ENCODE results near the gene FAM107B. TPM values are rescaled to one million over a fixed set of nuclear protein-coding genes. Genes with fewer than 3 reads are reported as not detected.

FAM107B gene
- total and polyA plus RNA-seq, 7 experiments from 2014 or later = 167 to 236 (median 211) TPM

DNA sequence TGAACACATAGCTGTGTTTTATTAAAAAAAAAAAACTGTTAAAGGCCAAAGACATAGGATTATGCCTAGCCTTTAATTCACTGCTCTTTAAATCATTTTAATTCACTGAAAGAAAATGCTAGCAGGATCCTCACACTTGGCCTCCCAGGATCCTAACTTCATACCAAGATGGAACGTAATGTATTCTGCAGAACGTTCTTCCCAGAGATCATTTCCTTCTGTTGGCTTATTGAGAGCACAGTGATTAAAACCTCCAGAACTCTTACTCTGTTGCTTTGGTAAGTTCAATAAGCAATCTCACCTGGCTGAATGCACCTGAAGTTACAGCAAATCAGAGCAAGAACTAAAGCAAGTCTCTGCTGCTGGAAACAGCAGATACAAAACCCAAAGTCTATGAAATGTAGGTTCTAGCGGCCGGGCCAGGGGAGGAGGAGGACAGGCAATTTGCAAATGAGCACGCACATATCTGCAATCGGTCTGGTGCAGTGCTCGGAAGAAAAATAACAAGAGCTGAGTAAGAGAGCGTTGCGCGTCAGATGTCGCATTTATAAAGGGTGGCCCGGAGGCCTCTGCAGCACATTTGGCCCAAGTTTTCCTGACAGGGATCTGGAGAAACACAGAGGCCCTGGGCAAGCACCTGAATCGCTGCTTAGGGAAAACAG, 193.9 kb downstream of the FAM107B start:
- Mint-ChIP-seq H3K27ac (peak overlapping the region; percentile 49 to 100 (median 97)), H3K9me3 (peaks cover 0 to 2% (median 0%) of the 10 kb centered on the region in 11 donors), H3K36me3 (peaks cover 3 to 19% (median 9%) of the 10 kb centered on the region in 5 donors), H3K4me3 (peak overlapping the region in 6 of 10 donors; percentile 17 to 67 (median 42)), H3K27me3 (no peaks in the 10 kb centered on the region), H3K4me1 (peaks cover 52 to 95% (median 88%) of the 10 kb centered on the region in 7 donors)
- POLR2A ChIA-PET = interaction anchor here (0.6 to 20.1 kb wide), 3 partner anchors 14 to 54 kb away, joined by 3 to 429 read pairs (median 5); no protein-coding TSS in a partner anchor
- Histone ChIP-seq H3K36me3 (ENCODE audit: control insufficient read depth in 2 of 3, insufficient read depth in 3 of 3, low read length in 3 of 3) (no peaks in the 10 kb centered on the region), H3K9me3 (ENCODE audit: control insufficient read depth in 2 of 3, low read length in 3 of 3) (no peaks in the 10 kb centered on the region), H3K4me3 (ENCODE audit: low read length) (no peak overlapping the region), H3K4me1 (ENCODE audit: control insufficient read depth in 2 of 2, insufficient read depth in 2 of 2, low read length in 2 of 2) (peaks cover 56 to 57% of the 10 kb centered on the region in 2 donors), H3K27me3 (ENCODE audit: control insufficient read depth in 2 of 2, insufficient read depth in 2 of 2, low read length in 2 of 2) (no peaks in the 10 kb centered on the region), H3K27ac (ENCODE audit: low read depth, low read length) (peak overlapping the region; percentile 17)
- ATAC-seq (no peak), DNase-seq (no peak)
- CTCF ChIA-PET = interaction anchor here (0.6 kb wide), 2 partner anchors 19 to 22 kb away, joined by 3 read pairs; no protein-coding TSS in a partner anchor
- intact Hi-C loops (cut with micrococcal nuclease) = loop anchor here in 1 of 2 donors (5.0 kb wide), 1 partner anchor 296 kb away; the partner anchor contains the start of gene SUV39H2

DNA sequence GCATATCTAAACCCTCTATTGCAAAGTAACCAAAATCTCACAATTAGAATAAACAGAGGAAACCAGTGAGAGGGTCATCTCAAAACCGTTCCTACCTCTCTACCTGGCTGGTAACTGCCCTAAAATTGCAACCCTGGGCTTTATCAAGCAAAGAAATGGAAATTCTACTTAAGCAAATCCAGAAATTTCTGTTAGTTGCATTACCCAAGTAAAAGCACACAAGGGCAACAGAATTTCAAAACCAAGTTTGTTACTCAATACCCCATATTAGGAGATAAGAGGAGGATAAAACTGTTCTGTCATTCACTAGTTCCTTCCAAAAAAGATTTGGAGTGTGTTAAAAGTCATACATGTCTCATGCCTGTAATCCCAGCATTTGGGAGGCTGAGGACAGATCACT, 195.3 kb downstream of the FAM107B start:
- no peak overlapping the region for H3K4me3 ChIP-seq (ENCODE audit: low read length)
- peak overlapping the region in 1 of 10 donors; percentile 16 for H3K4me3 Mint-ChIP-seq
- no peaks in the 10 kb centered on the region for H3K36me3 ChIP-seq (ENCODE audit: control insufficient read depth in 2 of 3, insufficient read depth in 3 of 3, low read length in 3 of 3)
- ChIA-PET POLR2A (interaction anchor here (0.7 to 20.1 kb wide), 3 partner anchors 12 to 52 kb away, joined by 3 to 429 read pairs (median 3); no protein-coding TSS in a partner anchor), CTCF (interaction anchor here (0.5 kb wide), 1 partner anchor 16 kb away, joined by 4 read pairs; no protein-coding TSS in a partner anchor)
- H3K27me3 Mint-ChIP-seq = no peaks in the 10 kb centered on the region
- H3K4me1 ChIP-seq (ENCODE audit: control insufficient read depth in 2 of 2, insufficient read depth in 2 of 2, low read length in 2 of 2) = peaks cover 42 to 55% of the 10 kb centered on the region in 2 donors
- H3K27me3 ChIP-seq (ENCODE audit: control insufficient read depth in 2 of 2, insufficient read depth in 2 of 2, low read length in 2 of 2) = no peaks in the 10 kb centered on the region
- peaks cover 43 to 95% (median 88%) of the 10 kb centered on the region in 7 donors for H3K4me1 Mint-ChIP-seq
- DNase-seq = no peak
- intact Hi-C loops (cut with micrococcal nuclease) = loop anchor here in 1 of 2 donors (10.0 kb wide), 1 partner anchor 375 kb away; the partner anchor contains the start of genes DCLRE1C and MEIG1
- no peak for ATAC-seq
- peak overlapping the region; percentile 42 to 99 (median 78) for H3K27ac Mint-ChIP-seq
- peaks cover 0 to 2% (median 0%) of the 10 kb centered on the region in 11 donors for H3K9me3 Mint-ChIP-seq
- no peaks in the 10 kb centered on the region for H3K9me3 ChIP-seq (ENCODE audit: control insufficient read depth in 2 of 3, low read length in 3 of 3)
- H3K36me3 Mint-ChIP-seq = peaks cover 6 to 21% (median 12%) of the 10 kb centered on the region in 5 donors
- peak overlapping the region; percentile 10 for H3K27ac ChIP-seq (ENCODE audit: low read depth, low read length)

DNA sequence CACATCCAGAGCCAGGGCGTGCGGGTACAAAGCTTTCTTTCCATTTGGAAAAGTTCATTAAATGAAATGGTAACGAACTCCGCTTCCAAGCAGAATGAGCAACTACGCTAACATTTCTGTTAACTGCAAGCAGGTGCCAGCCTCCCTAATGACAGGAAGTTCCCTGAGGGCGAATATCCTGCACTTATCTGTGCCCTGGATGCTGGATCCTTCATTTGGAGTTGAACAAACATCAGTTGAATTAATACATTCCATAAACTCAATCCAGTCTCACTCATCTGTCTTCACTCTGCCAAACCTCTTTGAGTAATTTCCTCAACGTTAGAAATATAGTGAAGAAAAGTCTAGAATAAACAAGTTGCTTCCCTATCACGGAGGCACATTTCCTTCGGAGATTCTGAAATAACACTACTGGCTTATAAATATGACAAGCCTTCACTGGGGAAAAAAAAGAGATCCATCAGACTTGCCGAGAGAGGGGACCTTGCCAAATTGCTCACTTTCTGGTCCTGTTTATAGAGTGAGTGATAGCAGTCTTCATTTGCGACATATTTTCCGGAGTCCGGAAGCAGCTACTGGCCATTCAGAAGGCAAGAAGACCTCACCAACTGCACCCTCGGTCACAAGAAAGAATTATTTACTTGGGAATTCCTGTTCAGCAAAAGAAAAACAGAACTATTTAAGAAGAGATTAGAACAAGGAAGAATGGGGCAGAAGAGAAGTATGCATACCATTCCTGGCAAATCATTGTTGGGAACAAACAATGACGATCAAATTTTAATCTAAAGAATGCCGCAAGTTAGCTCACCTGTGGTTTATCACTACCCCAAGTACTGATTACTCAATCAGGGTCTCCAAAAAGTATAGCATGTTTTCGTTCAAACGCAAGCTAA, 196.4 kb downstream of the FAM107B start:
- intact Hi-C loops (cut with micrococcal nuclease) = loop anchor here in 1 of 2 donors (10.0 kb wide), 1 partner anchor 376 kb away; the partner anchor contains the start of genes DCLRE1C and MEIG1
- peak overlapping the region in 8 of 9 donors; percentile 27 to 79 (median 61) for H3K27ac Mint-ChIP-seq
- no peak for ATAC-seq
- Histone ChIP-seq H3K36me3 (ENCODE audit: control insufficient read depth in 2 of 3, insufficient read depth in 3 of 3, low read length in 3 of 3) (no peaks in the 10 kb centered on the region), H3K27me3 (ENCODE audit: control insufficient read depth in 2 of 2, insufficient read depth in 2 of 2, low read length in 2 of 2) (no peaks in the 10 kb centered on the region), H3K9me3 (ENCODE audit: control insufficient read depth in 2 of 3, low read length in 3 of 3) (no peaks in the 10 kb centered on the region), H3K27ac (ENCODE audit: low read depth, low read length) (no peak overlapping the region), H3K4me3 (ENCODE audit: low read length) (no peak overlapping the region), H3K4me1 (ENCODE audit: control insufficient read depth in 2 of 2, insufficient read depth in 2 of 2, low read length in 2 of 2) (peaks cover 33 to 52% of the 10 kb centered on the region in 2 donors)
- H3K36me3 Mint-ChIP-seq = peaks cover 8 to 21% (median 12%) of the 10 kb centered on the region in 5 donors
- H3K4me3 Mint-ChIP-seq = peak overlapping the region in 1 of 10 donors; percentile 36
- H3K4me1 Mint-ChIP-seq = peaks cover 37 to 94% (median 88%) of the 10 kb centered on the region in 7 donors
- POLR2A ChIA-PET = interaction anchor here (0.7 to 20.1 kb wide), 3 partner anchors 11 to 51 kb away, joined by 3 to 429 read pairs (median 3); no protein-coding TSS in a partner anchor
- DNase-seq = no peak
- peaks cover 0 to 2% (median 0%) of the 10 kb centered on the region in 11 donors for H3K9me3 Mint-ChIP-seq
- H3K27me3 Mint-ChIP-seq = no peaks in the 10 kb centered on the region
- CTCF ChIA-PET = no interaction called here

DNA sequence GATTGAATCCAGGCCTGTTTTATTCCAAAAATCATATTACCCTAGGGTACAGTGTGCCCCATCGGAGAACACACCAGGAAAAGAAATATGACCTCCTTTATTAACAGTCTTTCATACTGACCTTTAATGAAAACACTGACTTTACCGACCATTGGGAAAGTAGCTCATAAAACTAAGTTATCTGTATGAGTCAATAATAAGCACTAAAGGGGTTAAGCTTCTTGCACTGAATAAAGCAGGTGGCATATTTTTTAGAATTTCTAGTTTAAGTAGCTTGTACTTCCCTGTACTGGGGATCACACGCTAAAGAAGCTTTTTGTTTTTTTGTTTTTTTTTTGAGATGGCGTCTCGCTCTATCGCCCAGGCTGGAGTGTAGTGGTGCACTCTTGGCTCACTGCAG, 199.8 kb downstream of the FAM107B start:
- POLR2A ChIA-PET = interaction anchor here (0.5 to 19.3 kb wide), 6 partner anchors 8 to 321 kb away, joined by 3 to 429 read pairs (median 4); partner anchors contain the start of gene CDNF
- Histone ChIP-seq H3K4me3 (ENCODE audit: low read length) (no peak overlapping the region), H3K27me3 (ENCODE audit: control insufficient read depth in 2 of 2, insufficient read depth in 2 of 2, low read length in 2 of 2) (no peaks in the 10 kb centered on the region), H3K27ac (ENCODE audit: low read depth, low read length) (no peak overlapping the region), H3K36me3 (ENCODE audit: control insufficient read depth in 2 of 3, insufficient read depth in 3 of 3, low read length in 3 of 3) (no peaks in the 10 kb centered on the region), H3K9me3 (ENCODE audit: control insufficient read depth in 2 of 3, low read length in 3 of 3) (no peaks in the 10 kb centered on the region), H3K4me1 (ENCODE audit: control insufficient read depth in 2 of 2, insufficient read depth in 2 of 2, low read length in 2 of 2) (peaks cover 26 to 40% of the 10 kb centered on the region in 2 donors)
- Mint-ChIP-seq H3K27ac (peak overlapping the region; percentile 46 to 97 (median 90)), H3K36me3 (peaks cover 8 to 21% (median 17%) of the 10 kb centered on the region in 5 donors), H3K4me1 (peaks cover 28 to 86% (median 77%) of the 10 kb centered on the region in 7 donors), H3K9me3 (peaks cover 0 to 2% (median 0%) of the 10 kb centered on the region in 11 donors), H3K4me3 (peak overlapping the region in 2 of 10 donors; percentile 20 to 39), H3K27me3 (no peaks in the 10 kb centered on the region)
- intact Hi-C loops (cut with micrococcal nuclease) = loop anchor here in 1 of 2 donors (5.0 to 10.0 kb wide), 2 partner anchors 380 to 1273 kb away; partner anchors contain the start of genes DCLRE1C, MEIG1 and PHYH
- CTCF ChIA-PET = interaction anchor here (0.6 to 1.2 kb wide), 3 partner anchors 12 to 67 kb away, joined by 3 to 5 read pairs (median 4); no protein-coding TSS in a partner anchor
- no peak for ATAC-seq
- DNase-seq = no peak

DNA sequence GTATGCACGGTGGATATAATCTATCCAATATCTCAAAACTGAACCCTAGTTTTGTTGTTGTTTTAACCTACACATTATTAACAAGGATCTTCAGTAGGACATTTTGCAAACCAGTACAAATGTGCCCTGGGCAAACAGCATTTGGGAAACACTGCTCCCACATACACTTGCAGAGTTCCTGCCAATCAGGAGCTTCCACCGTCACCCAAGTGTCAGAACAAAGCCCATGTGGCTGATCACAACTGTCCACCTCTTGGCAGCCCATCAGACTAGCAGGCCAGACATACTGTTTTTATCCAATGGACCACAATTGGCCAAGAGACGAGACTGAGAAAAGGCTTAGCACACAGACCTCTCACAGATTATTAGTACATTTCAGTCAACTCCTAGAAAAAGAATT, 200.4 kb downstream of the FAM107B start:
- H3K4me1 Mint-ChIP-seq = peaks cover 29 to 88% (median 77%) of the 10 kb centered on the region in 7 donors
- Histone ChIP-seq H3K4me1 (ENCODE audit: control insufficient read depth in 2 of 2, insufficient read depth in 2 of 2, low read length in 2 of 2) (peaks cover 30 to 40% of the 10 kb centered on the region in 2 donors), H3K27me3 (ENCODE audit: control insufficient read depth in 2 of 2, insufficient read depth in 2 of 2, low read length in 2 of 2) (no peaks in the 10 kb centered on the region), H3K27ac (ENCODE audit: low read depth, low read length) (peak overlapping the region; percentile 35), H3K4me3 (ENCODE audit: low read length) (no peak overlapping the region), H3K9me3 (ENCODE audit: control insufficient read depth in 2 of 3, low read length in 3 of 3) (no peaks in the 10 kb centered on the region), H3K36me3 (ENCODE audit: control insufficient read depth in 2 of 3, insufficient read depth in 3 of 3, low read length in 3 of 3) (no peaks in the 10 kb centered on the region)
- DNase-seq (no peak), ATAC-seq (no peak)
- CTCF ChIA-PET = interaction anchor here (1.0 kb wide), 1 partner anchor 14 kb away, joined by 3 read pairs; no protein-coding TSS in a partner anchor
- peak overlapping the region; percentile 52 to 97 (median 90) for H3K27ac Mint-ChIP-seq
- H3K4me3 Mint-ChIP-seq = peak overlapping the region in 3 of 10 donors; percentile 20 to 39 (median 21)
- H3K36me3 Mint-ChIP-seq = peaks cover 8 to 22% (median 21%) of the 10 kb centered on the region in 5 donors
- H3K9me3 Mint-ChIP-seq = peaks cover 0 to 2% (median 0%) of the 10 kb centered on the region in 11 donors
- POLR2A ChIA-PET = interaction anchor here (1.0 to 19.3 kb wide), 4 partner anchors 7 to 263 kb away, joined by 3 to 429 read pairs (median 4); partner anchors contain the start of gene CDNF
- H3K27me3 Mint-ChIP-seq = no peaks in the 10 kb centered on the region
- intact Hi-C loops (cut with micrococcal nuclease) = loop anchor here in 1 of 2 donors (5.0 to 10.0 kb wide), 2 partner anchors 381 to 1272 kb away; partner anchors contain the start of genes DCLRE1C, MEIG1 and PHYH
